DMS 273 treated with DMSO at 0.1 percent for 48 hours (cell line): ENCODE measurements around the gene VAT1L.
"Not testable (repeated sequence)": the region's sequence is repeated elsewhere in the genome, so short reads cannot be mapped to it uniquely, and the experiment has no call there.

Experiments
- DNase-seq: peaks from one replicate; lab custom pipeline; 2025; lab: John Stamatoyannopoulos, UW

The VAT1L gene

GRCh38 chr16:77955127-77955526 lies 166.8 kb downstream of the VAT1L start:
- no peak for DNase-seq

GRCh38 chr16:77956231-77956630 lies 167.9 kb downstream of the VAT1L start:
- DNase-seq: no peak

GRCh38 chr16:77960766-77961165 lies 172.4 kb downstream of the VAT1L start:
- DNase-seq: no peak

- DNase-seq: no peak
Observed at GRCh38 chr16:77961814-77962213, 173.4 kb downstream of the VAT1L start.

GRCh38 chr16:77962689-77963088 lies 174.3 kb downstream of the VAT1L start:
- DNase-seq: no peak

- DNase-seq: no peak
Observed at GRCh38 chr16:77963185-77964044, 175.1 kb downstream of the VAT1L start.

- no peak for DNase-seq
Observed at GRCh38 chr16:77965346-77965745, 177.0 kb downstream of the VAT1L start.

GRCh38 chr16:77967054-77967904 lies 178.9 kb downstream of the VAT1L start:
- DNase-seq: no peak

GRCh38 chr16:77969861-77970260 lies 181.5 kb downstream of the VAT1L start:
- DNase-seq: no peak

- DNase-seq: no peak
Observed at GRCh38 chr16:77970371-77970770, 182.0 kb downstream of the VAT1L start.

GRCh38 chr16:77971306-77972061 lies 183.1 kb downstream of the VAT1L start:
- peak; percentile 10 for DNase-seq

- no peak for DNase-seq
Observed at GRCh38 chr16:77972062-77972392, 183.7 kb downstream of the VAT1L start.

GRCh38 chr16:77974883-77975282 lies 186.5 kb downstream of the VAT1L start:
- DNase-seq: no peak

GRCh38 chr16:77975942-77976341 lies 187.6 kb downstream of the VAT1L start:
- DNase-seq: no peak

- no peak for DNase-seq
Observed at GRCh38 chr16:77977339-77977738, 189.0 kb downstream of the VAT1L start.

GRCh38 chr16:77985111-77985510 lies 196.7 kb downstream of the VAT1L start:
- DNase-seq: no peak

- DNase-seq: no peak
Observed at GRCh38 chr16:77986011-77986740, 197.8 kb downstream of the VAT1L start.

GRCh38 chr16:77987810-77988209 lies 199.4 kb downstream of the VAT1L start:
- no peak for DNase-seq

- DNase-seq: no peak
Observed at GRCh38 chr16:77989846-77990245, 201.5 kb downstream of the VAT1L start.

GRCh38 chr16:77991701-77992100 lies 203.3 kb downstream of the VAT1L start:
- no peak for DNase-seq

GRCh38 chr16:77992381-77992780 lies 204.0 kb downstream of the VAT1L start:
- DNase-seq: not testable (repeated sequence)
